Endothelial cell of umbilical vein (primary cell): ENCODE results near the gene PDGFRB. TPM values are rescaled to one million over a fixed set of nuclear protein-coding genes. Genes with fewer than 3 reads are reported as not detected.

Source experiments
- BruUV-seq: library from RNA; stranded (reverse); fragments of 400-500 nt; replicated peaks from 2 replicates; lab custom pipeline; 2021; lab: Mats Ljungman, UMichigan
- CTCF ChIA-PET: fragments of 300-600, 350-600 bp; sonication (Branson Sonifier 250); formaldehyde crosslinking; loops from one replicate; lab custom pipeline; 2021; ENCODE audit warnings: antibody characterized with exemption, inconsistent platforms; lab: Charles Lee
- POLR2A ChIA-PET: fragments of 300-600, 350-600 bp; sonication (Branson Sonifier 250); formaldehyde crosslinking; loops from one replicate; lab custom pipeline; 2021; ENCODE audit warnings: antibody characterized with exemption, inconsistent platforms; lab: Charles Lee
- DNase-seq: peaks from one replicate; pipeline ENCODE4 v3.0.0-alpha.2; 2011; ENCODE audit warnings: low read depth, low spot score
- FAIRE-seq: peaks from 2 replicates; lab custom pipeline; 2011; peaks lifted over from hg19 to GRCh38; lab: Jason Lieb, UNC
- H2AFZ ChIP-seq: 2 replicates; pipeline ENCODE4 v1.6.0; 2012; ENCODE audit warnings: low read depth, low read length, control low read depth, inconsistent platforms
- H3K27ac ChIP-seq: 2 replicates; pipeline ENCODE4 v1.5.1; 2011; ENCODE audit warnings: low read depth, mild to moderate bottlenecking, control low read depth, low read length, moderate library complexity; ENCODE audit not compliant: insufficient read depth
- H3K27me3 ChIP-seq, 2 experiments: 2 replicates each; pipeline versions ENCODE4 v1.6.0 to v1.6.1; 2011; ENCODE audit warnings: low read length in 2 of 2, mixed read lengths in 1 of 2; ENCODE audit not compliant: control insufficient read depth in 2 of 2, insufficient read depth in 2 of 2
- H3K36me3 ChIP-seq, 2 experiments: 2 replicates in 1 of 2; 3 replicates in 1 of 2; pipeline ENCODE4 v1.5.1; 2011; ENCODE audit warnings: low read length in 2 of 2, mild to moderate bottlenecking in 1 of 2, moderate library complexity in 1 of 2; ENCODE audit not compliant: control insufficient read depth in 2 of 2, insufficient read depth in 2 of 2; ENCODE audit errors: extremely low read depth in 1 of 2
- H3K4me1 ChIP-seq: 3 replicates; pipeline ENCODE4 v1.5.1; 2011; ENCODE audit warnings: mild to moderate bottlenecking, low read length; ENCODE audit not compliant: control insufficient read depth, insufficient read depth; ENCODE audit errors: extremely low read depth
- H3K4me2 ChIP-seq: 2 replicates; pipeline ENCODE4 v1.6.1; 2011; ENCODE audit warnings: low read length, control low read depth, mixed read lengths; ENCODE audit not compliant: insufficient read depth
- H3K4me3 ChIP-seq, 3 experiments: fragments of 200-600 bp in 1 of 3; sonication (generic), shearing (Covaris generic) in 1 of 3; replicated peaks in 1 of 3; 2 replicates each; pipeline ENCODE4 v1.5.1; 2011 to 2016; ENCODE audit warnings: control low read depth in 3 of 3, low read length in 3 of 3, mild to moderate bottlenecking in 2 of 3, inconsistent platforms in 1 of 3, low read depth in 1 of 3, moderate library complexity in 1 of 3; ENCODE audit not compliant: insufficient read depth in 1 of 3
- H3K79me2 ChIP-seq: 2 replicates; pipeline ENCODE4 v1.6.0; 2012; ENCODE audit warnings: low read length, inconsistent platforms; ENCODE audit not compliant: control insufficient read depth, insufficient read depth
- H3K9ac ChIP-seq: replicated peaks from 2 replicates; pipeline ENCODE3; 2011; ENCODE audit warnings: low read length, control low read depth; ENCODE audit not compliant: insufficient read depth; ENCODE audit errors: extremely low read depth
- H3K9me1 ChIP-seq: replicated peaks from 3 replicates; pipeline ENCODE4 v1.6.0; 2011; ENCODE audit warnings: mild to moderate bottlenecking, low read length; ENCODE audit not compliant: control insufficient read depth, insufficient read depth; ENCODE audit errors: extremely low read depth
- H3K9me3 ChIP-seq: replicated peaks from 2 replicates; pipeline ENCODE4 v1.5.1; 2012; ENCODE audit warnings: low read length, inconsistent platforms; ENCODE audit not compliant: control insufficient read depth, insufficient read depth
- H4K20me1 ChIP-seq: replicated peaks from 2 replicates; pipeline ENCODE3; 2011; ENCODE audit warnings: mild to moderate bottlenecking, low read length; ENCODE audit not compliant: control insufficient read depth, insufficient read depth; ENCODE audit errors: extremely low read depth
- CTCF ChIP-seq, 2 donors: IDR thresholded peaks; 1 replicate in 1 of 2; 2 replicates in 1 of 2; pipeline ENCODE4 v1.5.1; 2011; ENCODE audit warnings: low read length in 2 of 2, mild to moderate bottlenecking in 2 of 2, moderate library complexity in 2 of 2, control low read depth in 1 of 2, inconsistent platforms in 1 of 2, low read depth in 1 of 2; ENCODE audit not compliant: insufficient read depth in 1 of 2; ENCODE audit errors: extremely low read depth in 1 of 2
- FOS ChIP-seq: IDR thresholded peaks from 2 replicates; pipeline ENCODE4 v1.6.1; 2011; ENCODE audit warnings: mild to moderate bottlenecking, low read length, moderate library complexity, borderline replicate concordance; ENCODE audit not compliant: insufficient read depth
- GATA2 ChIP-seq: IDR thresholded peaks from 2 replicates; pipeline ENCODE4 v1.7.0; 2011; ENCODE audit warnings: low read depth, mild to moderate bottlenecking, moderate library complexity, mixed read lengths, low read length; ENCODE audit not compliant: insufficient read length, insufficient read depth
- JUN ChIP-seq: IDR thresholded peaks from 2 replicates; pipeline ENCODE4 v1.6.1; 2011; ENCODE audit warnings: borderline replicate concordance, low read depth; ENCODE audit not compliant: insufficient read length, insufficient read depth
- MYC ChIP-seq: IDR thresholded peaks from one replicate; pipeline ENCODE4 v1.6.1; 2011; ENCODE audit warnings: mild to moderate bottlenecking, low read depth, low read length
- POLR2AphosphoS5 ChIP-seq: IDR thresholded peaks from 2 replicates; pipeline ENCODE4 v1.6.1; 2012; ENCODE audit warnings: low read depth, mild to moderate bottlenecking, control low read depth, low read length, moderate library complexity; ENCODE audit not compliant: insufficient read depth
- dilution Hi-C: fragments of 300-500 bp; cut with MboI; formaldehyde crosslinking; loops from one replicate; pipeline ENCODE4 v1.15.0; 2019; ENCODE audit warnings: low sequenced_read_pairs; ENCODE audit not compliant: extremely low pct_ligation_motif_present
- intact Hi-C: fragments of 100-400 bp; cut with micrococcal nuclease; formaldehyde crosslinking; loops from one replicate; pipeline ENCODE4 v1.10.0; 2022
- polyA plus RNA-seq, 4 experiments: library from polyadenylated mRNA; depleted of rRNA in 3 of 4; stranded (reverse) in 3 of 4; unstranded in 1 of 4; fragments of >200 nt; gene quantifications; 2 replicates each; pipeline versions ENCODE4 v1.2.1 to v1.2.3, GENCODE V29; 2011 to 2012; ENCODE audit warnings: missing spikeins in 1 of 4
- total RNA-seq: library from RNA; stranded (reverse); gene quantifications from 2 replicates; pipeline ENCODE4 v1.2.3, GENCODE V29; 2021
- TF ChIP-seq, protein P1 (sequence below): IDR thresholded peaks from 2 replicates; pipeline ENCODE4 v1.6.1; 2011; ENCODE audit not compliant: insufficient read depth, insufficient read length

Gene PDGFRB
- total and polyA plus RNA-seq, 2 donors (not counting 3 experiments of a cell fraction or from before 2014, with no cell fraction given): 1.4 to 1.7 TPM

GRCh38 chr5:150175536-150175935 lies 19.9 kb upstream of the PDGFRB start:
- FAIRE-seq: peak; percentile 81
- Histone ChIP-seq H3K79me2 (no peaks in the 10 kb centered on the region), H3K27ac (no peak overlapping the region), H3K9me3 (no peaks in the 10 kb centered on the region), H3K9me1 (no peaks in the 10 kb centered on the region), H3K4me2 (no peak overlapping the region), H4K20me1 (no peaks in the 10 kb centered on the region), H3K4me3 (no peak overlapping the region), H3K4me1 (no peaks in the 10 kb centered on the region), H3K36me3 (no peaks in the 10 kb centered on the region), H3K9ac (no peak overlapping the region), H2AFZ (no peak overlapping the region), H3K27me3 (peaks cover 6 to 10% of the 10 kb centered on the region in 2 experiments)
- no TSS peak for BruUV-seq
- ChIA-PET POLR2A (no interaction called here), CTCF (interaction anchor here (0.5 to 2.9 kb wide), 28 partner anchors 10 to 344 kb away, joined by 3 to 27 read pairs (median 4); partner anchors contain the start of gene PDGFRB)
- DNase-seq: peak; percentile 34
- dilution Hi-C loops: no loop called here
- TF ChIP-seq, protein P1, sequence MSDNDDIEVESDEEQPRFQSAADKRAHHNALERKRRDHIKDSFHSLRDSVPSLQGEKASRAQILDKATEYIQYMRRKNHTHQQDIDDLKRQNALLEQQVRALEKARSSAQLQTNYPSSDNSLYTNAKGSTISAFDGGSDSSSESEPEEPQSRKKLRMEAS: no peak
- TF ChIP-seq GATA2 (no peak), JUN (no peak), MYC (no peak), FOS (no peak), POLR2AphosphoS5 (no peak), CTCF (IDR thresholded peaks at IDR 0.05; ENCODE audit: extremely low read depth in 1 of 2, insufficient read depth in 1 of 2, low read depth in 1 of 2, low read length in 2 of 2) (peak; percentile 48 to 77)
- intact Hi-C loops: loop anchor here (1.0 to 2.0 kb wide), 3 partner anchors 15 to 175 kb away; partner anchors contain the start of genes HMGXB3 and TIGD6
